Astrocyte of the cerebellum (primary cell): ENCODE results near the gene ZNF771.

Experiments used
- DNase-seq: peaks from one replicate; pipeline ENCODE4 v3.0.0-alpha.2; 2011; ENCODE audit warnings: low read depth
- H3K4me3 ChIP-seq: 2 replicates; pipeline ENCODE4 v1.5.1; 2011; ENCODE audit warnings: mild to moderate bottlenecking, low read depth, low read length, moderate library complexity
- in situ Hi-C: cut with HindIII; loops from 2 replicates; pipeline ENCODE4 v1.10.0; 2017; ENCODE audit warnings: low sequenced_read_pairs
- TF ChIP-seq, protein P1 (sequence below): IDR thresholded peaks from 2 replicates; pipeline ENCODE4 v1.5.1; 2012; ENCODE audit warnings: low read length, low read depth, moderate library complexity, mild to moderate bottlenecking; ENCODE audit errors: missing control alignments

ZNF771 gene

GRCh38 chr16:30378236-30379157, 28.9 kb upstream of the ZNF771 start:
- in situ Hi-C loops = loop anchor here (10.0 kb wide), 1 partner anchor 264 kb away; the partner anchor contains the start of gene GDPD3
- TF ChIP-seq, protein P1, sequence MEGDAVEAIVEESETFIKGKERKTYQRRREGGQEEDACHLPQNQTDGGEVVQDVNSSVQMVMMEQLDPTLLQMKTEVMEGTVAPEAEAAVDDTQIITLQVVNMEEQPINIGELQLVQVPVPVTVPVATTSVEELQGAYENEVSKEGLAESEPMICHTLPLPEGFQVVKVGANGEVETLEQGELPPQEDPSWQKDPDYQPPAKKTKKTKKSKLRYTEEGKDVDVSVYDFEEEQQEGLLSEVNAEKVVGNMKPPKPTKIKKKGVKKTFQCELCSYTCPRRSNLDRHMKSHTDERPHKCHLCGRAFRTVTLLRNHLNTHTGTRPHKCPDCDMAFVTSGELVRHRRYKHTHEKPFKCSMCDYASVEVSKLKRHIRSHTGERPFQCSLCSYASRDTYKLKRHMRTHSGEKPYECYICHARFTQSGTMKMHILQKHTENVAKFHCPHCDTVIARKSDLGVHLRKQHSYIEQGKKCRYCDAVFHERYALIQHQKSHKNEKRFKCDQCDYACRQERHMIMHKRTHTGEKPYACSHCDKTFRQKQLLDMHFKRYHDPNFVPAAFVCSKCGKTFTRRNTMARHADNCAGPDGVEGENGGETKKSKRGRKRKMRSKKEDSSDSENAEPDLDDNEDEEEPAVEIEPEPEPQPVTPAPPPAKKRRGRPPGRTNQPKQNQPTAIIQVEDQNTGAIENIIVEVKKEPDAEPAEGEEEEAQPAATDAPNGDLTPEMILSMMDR = peak; percentile 33
- DNase-seq = peak; percentile 93
- peak overlapping the region; percentile 62 for H3K4me3 ChIP-seq

DNA sequence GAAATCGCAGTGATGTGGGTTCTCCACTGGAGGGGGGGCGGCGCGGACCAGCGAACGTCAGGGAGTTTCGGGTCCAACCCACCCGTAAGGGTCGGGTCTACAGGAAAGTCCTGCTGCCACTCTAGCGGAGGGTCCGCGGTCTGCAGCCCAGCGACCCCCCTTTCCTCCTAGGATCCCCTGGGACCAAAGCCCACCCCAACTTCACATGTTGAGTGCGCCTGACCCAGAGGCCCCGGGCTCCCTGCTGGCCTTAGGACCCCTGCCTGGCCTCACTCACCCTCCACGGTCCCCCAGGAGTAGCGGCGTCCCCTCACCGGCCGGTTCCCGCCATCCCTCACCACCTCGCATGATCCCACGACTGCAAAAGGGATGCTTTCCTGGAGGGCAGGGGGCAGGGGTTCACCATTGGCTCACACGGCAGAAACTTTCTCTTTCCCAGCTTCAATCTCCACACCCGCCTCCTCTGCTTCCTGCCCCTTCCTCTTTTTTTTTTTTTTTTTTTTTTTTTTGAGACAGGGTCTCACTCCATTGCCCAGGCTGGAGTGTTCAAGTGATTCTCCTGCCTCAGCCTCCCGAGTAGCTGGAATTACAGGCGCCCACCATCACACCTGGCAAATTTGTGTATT, 28.1 kb upstream of the ZNF771 start:
- in situ Hi-C loops = loop anchor here (10.0 kb wide), 1 partner anchor 264 kb away; the partner anchor contains the start of gene GDPD3
- TF ChIP-seq, protein P1 = no peak

DNA sequence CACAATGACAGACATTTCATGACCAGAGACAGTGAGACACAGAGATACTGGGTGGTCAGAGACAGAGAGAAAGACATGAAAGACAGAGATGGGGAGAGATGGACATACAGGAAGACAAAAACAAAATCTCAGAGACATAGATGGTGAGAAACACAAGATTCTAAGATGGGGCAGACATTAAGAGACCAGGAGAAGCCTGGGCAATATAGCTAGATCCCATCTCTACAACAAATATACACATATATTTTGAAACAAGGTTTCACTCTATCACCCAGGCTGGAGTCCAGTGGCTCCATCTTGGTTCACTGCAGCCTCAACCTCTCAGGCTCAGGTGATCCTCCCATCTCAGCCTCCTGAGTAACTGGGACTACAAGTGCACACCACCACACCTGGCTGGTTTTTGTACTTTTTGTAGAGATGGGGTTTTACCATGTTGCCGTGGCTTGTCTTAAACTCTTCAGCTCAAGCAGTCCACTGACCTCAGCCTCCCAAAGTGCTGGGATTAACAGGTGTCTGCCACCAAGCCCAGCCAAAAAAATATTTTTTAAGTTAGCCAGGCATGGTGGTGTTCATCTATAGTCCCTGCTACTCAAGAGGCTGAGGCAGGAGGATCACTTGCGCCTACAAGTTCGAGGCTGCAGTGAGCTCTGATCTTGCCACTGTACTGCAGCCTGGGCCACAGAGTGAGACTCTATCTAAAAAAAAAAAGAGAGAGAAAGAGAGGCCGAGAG, 27.2 kb upstream of the ZNF771 start:
- no peak overlapping the region for H3K4me3 ChIP-seq
- no peak for DNase-seq
- in situ Hi-C loops = no loop called here
- TF ChIP-seq, protein P1 = no peak

More for the DNA sequence above, 28.1 kb upstream of the ZNF771 start:
- DNase-seq = no peak
- H3K4me3 ChIP-seq = peak overlapping the region; percentile 62

DNA sequence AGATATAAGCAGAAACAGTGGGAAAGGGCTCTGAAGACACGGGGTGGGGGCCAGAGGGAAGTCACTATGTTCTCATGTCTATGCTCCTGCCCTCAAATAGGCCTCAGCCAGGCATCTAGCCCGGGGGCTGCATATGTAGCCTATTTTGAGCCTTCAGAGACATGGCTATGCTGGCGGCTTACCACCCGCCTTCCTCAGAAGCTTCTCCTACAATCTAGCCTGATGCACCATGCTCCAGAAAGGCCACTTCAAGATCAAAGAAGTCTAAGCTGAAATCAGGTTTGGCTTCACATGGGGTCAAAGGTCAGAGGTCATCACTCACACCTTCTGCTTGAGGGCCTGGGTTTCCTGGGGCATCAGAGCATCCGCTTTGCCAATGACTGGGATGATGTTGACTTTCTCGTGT, 26.6 kb upstream of the ZNF771 start:
- no peak overlapping the region for H3K4me3 ChIP-seq
- TF ChIP-seq, protein P1 = no peak
- in situ Hi-C loops = no loop called here
- no peak for DNase-seq

DNA sequence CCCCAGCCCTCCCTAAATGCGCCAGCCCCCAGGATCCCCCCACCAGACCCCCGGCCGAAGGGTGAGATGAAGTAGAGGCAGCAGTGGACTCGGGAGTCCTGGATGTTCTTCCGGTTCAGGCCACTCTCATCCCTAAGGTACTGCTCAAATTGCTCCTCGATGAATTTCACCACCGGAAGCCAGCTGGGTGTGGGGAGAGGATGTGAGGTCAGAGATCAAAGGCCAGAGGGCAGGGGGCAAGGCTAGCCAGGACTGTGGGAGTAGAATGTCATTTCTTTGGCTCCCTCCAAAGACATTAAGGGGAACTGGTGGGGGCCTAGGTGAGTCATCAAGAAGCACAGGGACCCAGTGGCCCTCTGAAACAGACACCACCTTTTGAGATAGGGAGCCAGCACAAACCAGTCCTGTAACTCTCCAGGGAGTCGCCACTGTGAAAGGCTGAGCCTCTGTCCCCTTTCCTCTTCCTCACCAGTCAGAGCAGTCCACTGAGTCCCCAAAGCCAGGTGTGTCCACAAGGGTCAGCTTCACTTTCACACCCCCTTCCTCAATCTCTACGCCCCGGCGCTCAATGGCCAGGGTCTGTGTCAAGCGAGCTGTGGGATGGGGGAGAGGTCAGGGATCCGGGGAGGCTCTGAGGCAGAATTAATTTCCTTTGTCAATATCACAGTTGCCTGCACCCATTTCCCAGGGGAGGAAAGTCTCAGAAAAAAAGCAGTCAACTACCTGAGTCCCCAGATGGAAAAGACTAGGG, 25.9 kb upstream of the ZNF771 start:
- no peak overlapping the region for H3K4me3 ChIP-seq
- no peak for DNase-seq
- TF ChIP-seq, protein P1 = no peak
- in situ Hi-C loops = no loop called here
